T-helper 2 cell treated with Interferon-gamma antibody and Interleukin-4, amounts not matched to agents 5 μg/mL and 100 μg/mL, for 36 hours (primary cell): ENCODE results near the gene HS6ST1.
"Not testable (repeated sequence)": the region's sequence is repeated elsewhere in the genome, so short reads cannot be mapped to it uniquely, and the experiment has no call there.

Experiments used
- DNase-seq: peaks from one replicate; pipeline ENCODE4 v3.0.0; 2021; ENCODE audit warnings: low spot score
- H3K27ac Mint-ChIP-seq: one replicate; pipeline ENCODE4 v1.8.0; 2021; ENCODE audit warnings: mild to moderate bottlenecking, mixed read lengths
- H3K27me3 Mint-ChIP-seq: one replicate; pipeline ENCODE4 v1.8.0; 2021; ENCODE audit warnings: low read depth, mixed read lengths
- H3K36me3 Mint-ChIP-seq: one replicate; pipeline ENCODE4 v1.8.0; 2021; ENCODE audit warnings: low read depth, mixed read lengths
- H3K4me1 Mint-ChIP-seq: one replicate; pipeline ENCODE4 v1.8.0; 2021; ENCODE audit warnings: low read depth, mixed read lengths
- H3K4me3 Mint-ChIP-seq: one replicate; pipeline ENCODE4 v1.8.0; 2022; ENCODE audit warnings: mild to moderate bottlenecking, moderate library complexity, mixed read lengths
- H3K9me3 Mint-ChIP-seq: one replicate; pipeline ENCODE4 v1.8.0; 2021; ENCODE audit warnings: mixed read lengths

Gene HS6ST1

DNA sequence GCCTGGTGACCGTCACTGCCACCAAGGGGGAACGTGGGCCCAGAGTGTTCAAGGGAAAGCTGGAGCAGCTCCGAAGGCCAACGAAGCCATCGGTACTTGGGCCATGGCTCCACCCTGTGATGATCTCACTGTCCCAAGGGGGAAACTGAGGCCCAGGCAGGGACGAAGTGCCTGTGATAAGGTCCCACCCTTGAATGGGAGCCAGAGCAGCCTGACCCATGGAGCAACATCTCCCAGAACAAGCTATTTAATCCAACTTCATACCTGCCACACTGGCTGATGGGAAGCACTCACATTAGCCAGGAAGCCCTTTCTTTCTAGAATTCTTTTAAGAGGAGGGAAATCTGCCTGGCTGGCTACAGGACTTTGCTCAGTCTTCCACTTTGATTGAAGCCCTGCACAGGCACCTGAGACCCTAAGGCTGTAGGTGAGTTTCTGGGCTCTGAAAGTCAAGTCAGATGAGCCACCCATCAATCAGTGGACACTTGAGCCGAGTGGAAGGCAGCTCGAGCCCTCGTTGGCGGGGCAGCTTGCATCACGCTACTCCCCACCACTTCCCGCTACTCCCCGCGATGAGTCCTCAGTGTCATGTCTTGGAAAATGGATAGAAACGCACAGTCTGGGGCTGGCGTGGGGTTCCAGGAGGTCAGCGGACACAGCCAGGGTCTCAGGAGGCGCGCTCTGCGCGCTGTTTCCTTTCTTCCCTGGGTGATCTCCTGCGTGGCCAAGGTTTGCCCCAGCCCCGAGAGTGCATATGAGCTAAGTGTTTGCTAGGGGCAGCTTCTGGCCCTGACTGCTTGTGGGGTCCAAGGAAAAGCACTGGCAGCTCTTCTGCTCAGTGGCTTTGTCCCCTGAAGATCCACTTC lies 2.5 kb upstream of the HS6ST1 start:
- no peak for DNase-seq
- H3K36me3 Mint-ChIP-seq: peaks cover 4% of the 10 kb centered on the region
- peaks cover 13% of the 10 kb centered on the region for H3K4me1 Mint-ChIP-seq
- peak overlapping the region; percentile 50 for H3K27ac Mint-ChIP-seq
- H3K9me3 Mint-ChIP-seq: no peaks in the 10 kb centered on the region
- peaks cover 8% of the 10 kb centered on the region for H3K27me3 Mint-ChIP-seq
- peak overlapping the region; percentile 66 for H3K4me3 Mint-ChIP-seq

DNA sequence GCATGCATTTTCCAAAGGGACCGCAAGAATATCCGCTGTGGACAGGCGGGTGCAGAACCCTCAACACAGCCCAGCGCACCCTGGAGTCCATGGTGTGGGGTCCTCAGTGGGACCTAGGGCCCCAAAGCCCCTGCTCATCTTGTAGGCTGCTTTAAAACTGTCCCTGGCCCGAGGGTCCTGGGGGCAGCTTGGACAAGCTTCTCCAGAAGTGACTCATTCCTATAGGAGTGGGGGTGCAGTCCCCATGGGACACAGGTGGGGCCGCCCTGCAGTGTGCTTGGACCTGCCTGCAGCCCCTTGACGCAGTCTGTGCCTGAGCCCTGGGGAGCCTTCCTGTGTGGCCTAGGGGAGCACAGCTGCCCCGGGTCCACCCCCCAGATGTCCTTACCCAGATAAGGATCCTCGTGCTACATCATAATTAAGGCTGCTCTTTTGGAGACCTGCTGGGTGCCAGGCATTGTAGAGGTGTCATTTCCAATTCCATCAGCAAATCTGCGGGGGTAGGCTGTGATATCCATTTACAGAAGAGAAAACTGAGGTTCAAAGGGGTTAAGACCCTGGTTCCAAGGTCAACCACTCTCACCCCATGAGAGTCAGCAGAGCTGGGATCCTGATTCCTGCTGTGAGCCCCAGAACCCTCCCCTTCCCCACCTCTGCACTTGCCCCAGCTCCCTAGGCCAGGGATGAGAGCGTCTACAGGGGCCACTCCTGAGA lies 1.7 kb upstream of the HS6ST1 start:
- H3K4me3 Mint-ChIP-seq: no peak overlapping the region
- peaks cover 8% of the 10 kb centered on the region for H3K27me3 Mint-ChIP-seq
- peaks cover 4% of the 10 kb centered on the region for H3K36me3 Mint-ChIP-seq
- no peaks in the 10 kb centered on the region for H3K9me3 Mint-ChIP-seq
- no peak overlapping the region for H3K27ac Mint-ChIP-seq
- H3K4me1 Mint-ChIP-seq: peaks cover 14% of the 10 kb centered on the region
- DNase-seq: no peak

DNA sequence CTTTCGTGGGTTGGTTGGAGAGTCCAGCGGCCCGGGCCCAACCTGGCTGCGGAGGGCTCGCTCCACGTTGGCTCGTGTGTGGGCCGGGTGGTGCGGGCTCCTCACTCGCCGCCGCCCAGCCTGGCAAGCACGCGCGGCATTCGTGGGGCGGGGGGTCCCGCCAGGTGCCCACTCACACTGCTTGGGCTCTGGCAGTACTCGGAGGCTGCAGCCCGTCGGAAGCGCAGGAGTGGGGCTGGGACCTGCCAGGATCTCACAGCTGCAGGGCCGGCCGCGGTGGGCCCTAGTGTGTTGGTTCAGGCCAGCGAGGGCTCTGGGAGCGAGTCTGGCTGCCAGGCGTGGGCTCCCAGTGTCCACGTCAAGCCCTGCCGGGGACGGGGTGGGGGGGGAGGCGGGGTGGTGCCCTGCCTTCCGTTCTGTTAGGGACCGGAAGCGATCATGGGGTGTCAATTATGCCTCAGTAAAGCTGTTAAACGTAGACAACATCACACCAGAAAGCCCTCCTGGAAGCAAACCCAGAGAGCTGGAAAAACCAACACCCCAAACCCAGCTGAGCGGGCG lies 1.0 kb upstream of the HS6ST1 start:
- H3K27ac Mint-ChIP-seq: no peak overlapping the region
- H3K27me3 Mint-ChIP-seq: peaks cover 8% of the 10 kb centered on the region
- DNase-seq: no peak
- peaks cover 7% of the 10 kb centered on the region for H3K36me3 Mint-ChIP-seq
- H3K4me3 Mint-ChIP-seq: peak overlapping the region; percentile 36
- no peaks in the 10 kb centered on the region for H3K9me3 Mint-ChIP-seq
- H3K4me1 Mint-ChIP-seq: peaks cover 17% of the 10 kb centered on the region

DNA sequence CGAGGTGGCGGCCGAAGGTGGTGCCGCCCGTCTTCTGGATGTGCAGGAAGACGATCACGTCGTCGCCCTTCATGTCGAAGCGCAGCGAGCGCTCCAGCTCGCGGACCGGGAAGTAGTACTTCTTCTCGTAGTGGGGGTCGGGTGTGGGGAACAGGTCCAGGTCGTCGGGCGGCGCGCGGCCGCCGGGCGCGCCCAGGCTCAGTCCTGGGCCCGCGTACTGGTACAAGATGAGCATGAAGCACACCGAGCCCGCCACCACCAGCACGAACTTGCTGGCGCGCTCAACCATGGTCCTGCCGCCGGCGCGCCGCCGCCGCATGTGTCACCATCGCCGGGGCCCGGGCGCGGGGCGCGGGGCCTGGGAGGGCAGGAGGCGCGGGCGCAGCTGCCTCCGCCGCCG lies 423 bp downstream of the HS6ST1 start:
- peaks cover 22% of the 10 kb centered on the region for H3K4me1 Mint-ChIP-seq
- H3K4me3 Mint-ChIP-seq, H3K27ac Mint-ChIP-seq, H3K27me3 Mint-ChIP-seq, H3K36me3 Mint-ChIP-seq, H3K9me3 Mint-ChIP-seq: not testable (repeated sequence)
- peak; percentile 10 for DNase-seq

DNA sequence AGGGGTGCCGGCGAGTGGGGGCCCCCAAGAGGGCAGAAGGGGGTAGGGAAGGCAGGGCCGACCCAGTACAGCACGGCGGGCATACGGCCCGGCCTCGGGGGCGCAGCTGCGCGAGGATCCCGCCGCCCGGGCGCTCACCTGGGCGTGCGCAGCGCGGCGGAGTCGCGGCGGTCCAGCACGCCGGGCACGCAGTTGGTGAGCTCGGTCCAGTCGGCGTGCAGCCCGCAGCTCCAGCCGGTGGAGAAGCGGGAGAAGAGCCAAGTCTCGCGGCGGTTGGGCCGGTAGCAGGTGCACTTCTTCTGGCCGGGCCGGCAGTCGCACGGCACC lies 806 bp downstream of the HS6ST1 start:
- H3K36me3 Mint-ChIP-seq, H3K27me3 Mint-ChIP-seq, H3K9me3 Mint-ChIP-seq, H3K27ac Mint-ChIP-seq: not testable (repeated sequence)
- Mint-ChIP-seq H3K4me3 (peak overlapping the region; percentile 85), H3K4me1 (peaks cover 22% of the 10 kb centered on the region)
- DNase-seq: peak; percentile 7

DNA sequence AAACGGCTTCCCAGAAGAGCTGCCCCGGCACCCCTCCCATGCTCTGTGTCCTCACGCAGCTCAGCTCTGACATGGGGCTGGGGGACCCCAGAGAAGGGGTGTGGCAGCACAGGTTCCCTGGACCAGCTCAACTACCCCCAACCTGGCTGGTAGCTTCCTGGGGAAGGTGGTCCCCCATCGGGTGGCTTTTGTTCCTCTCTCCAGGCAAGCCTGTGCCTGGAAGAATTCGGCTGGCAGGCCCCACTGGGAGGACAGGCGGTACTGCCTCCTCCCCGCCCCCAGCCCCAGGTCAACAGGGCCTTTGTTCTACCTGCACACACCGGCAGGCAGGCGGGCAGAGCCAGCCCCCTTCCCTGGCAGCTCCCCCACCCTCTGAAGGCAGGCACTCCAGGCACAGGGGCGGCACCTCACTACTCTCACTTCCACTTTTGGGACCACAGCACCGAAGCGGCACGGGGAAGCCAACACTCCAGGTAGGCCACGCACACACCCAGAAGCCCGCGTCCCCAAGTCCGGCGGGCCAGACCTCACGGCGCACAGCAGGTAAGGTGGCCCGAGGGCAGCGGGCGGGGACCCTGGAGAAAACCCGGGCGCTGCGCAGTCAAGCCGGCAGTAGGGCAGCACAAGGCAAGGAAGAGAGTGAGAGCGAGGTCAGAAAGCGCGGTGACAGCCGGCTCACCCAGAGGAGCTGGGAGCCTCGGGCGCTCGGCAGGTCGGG lies 1.3 kb downstream of the HS6ST1 start:
- Mint-ChIP-seq H3K4me3 (peak overlapping the region; percentile 85), H3K36me3 (peaks cover 10% of the 10 kb centered on the region), H3K4me1 (peaks cover 22% of the 10 kb centered on the region), H3K27ac (no peak overlapping the region), H3K9me3 (no peaks in the 10 kb centered on the region), H3K27me3 (peaks cover 8% of the 10 kb centered on the region)
- DNase-seq: peak; percentile 8

DNA sequence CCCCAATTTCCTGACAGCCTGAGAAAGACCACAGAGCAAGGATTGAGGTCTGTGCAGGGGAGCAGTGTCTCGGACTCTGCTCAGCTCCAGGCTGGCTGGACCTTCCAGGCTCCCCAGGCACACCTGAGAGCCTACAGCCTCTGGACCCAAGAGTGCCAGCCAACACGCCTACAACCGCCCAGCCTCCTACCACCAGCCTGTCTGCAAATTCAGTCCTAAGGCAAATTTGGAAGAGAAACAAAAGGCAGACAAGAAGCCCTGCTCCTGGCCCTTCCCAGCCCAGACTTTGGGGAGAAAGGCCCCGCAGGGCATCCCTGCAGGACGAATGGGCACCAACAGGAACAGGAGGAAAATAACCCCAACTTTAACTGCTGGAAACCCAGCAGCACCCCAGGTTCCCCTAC lies 1.9 kb downstream of the HS6ST1 start:
- peaks cover 22% of the 10 kb centered on the region for H3K4me1 Mint-ChIP-seq

DNA sequence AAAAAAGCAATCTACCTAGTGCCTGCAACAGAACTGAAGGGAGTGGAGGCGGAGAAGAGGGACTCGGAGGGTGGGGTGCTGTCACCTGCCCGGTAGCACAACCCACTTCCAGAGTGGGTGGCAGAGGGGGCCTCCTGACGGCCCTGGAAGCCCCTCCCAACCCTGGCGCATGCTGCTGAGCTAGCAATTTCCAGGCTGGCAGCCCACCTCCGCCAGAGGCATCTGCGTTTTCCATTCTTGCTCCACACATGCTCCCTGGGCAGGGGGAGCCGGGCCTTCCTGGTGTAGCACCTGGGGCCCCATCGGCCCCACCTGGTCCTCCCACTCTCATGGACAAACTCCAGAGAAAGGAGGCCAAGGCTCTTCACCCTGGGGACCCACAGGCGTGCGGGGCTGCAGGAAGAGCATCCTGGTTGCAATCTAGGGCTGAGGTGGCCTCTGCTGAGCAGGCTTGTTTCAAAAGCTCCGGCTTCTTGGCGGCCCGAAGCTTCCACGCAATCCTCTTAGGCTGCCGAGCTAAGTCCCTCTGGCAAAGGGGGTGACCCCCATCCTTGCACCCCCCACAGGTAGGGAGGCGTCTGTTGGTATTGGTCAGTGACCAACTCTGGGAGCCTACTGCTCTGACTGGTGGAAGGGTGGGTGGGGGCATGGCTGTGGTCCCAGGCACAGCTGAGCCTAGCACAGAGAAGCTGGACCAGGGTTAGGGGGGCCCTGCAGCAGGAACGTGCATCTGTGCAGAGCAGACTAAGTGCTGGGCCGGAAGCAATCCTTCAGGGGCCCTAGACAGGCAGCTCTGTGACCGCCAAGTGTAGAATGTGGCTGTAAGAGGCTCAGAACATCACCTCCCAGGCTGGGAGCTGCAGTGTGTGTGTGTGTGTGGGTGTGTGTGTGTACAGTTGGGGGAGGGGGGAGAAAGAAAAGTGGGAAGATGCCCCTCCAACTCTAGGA lies 2.6 kb downstream of the HS6ST1 start:
- no peak overlapping the region for H3K27ac Mint-ChIP-seq

More for the DNA sequence above, 1.9 kb downstream of the HS6ST1 start:
- H3K4me3 Mint-ChIP-seq: peak overlapping the region; percentile 85
- peaks cover 8% of the 10 kb centered on the region for H3K27me3 Mint-ChIP-seq
- H3K27ac Mint-ChIP-seq: no peak overlapping the region
- peaks cover 10% of the 10 kb centered on the region for H3K36me3 Mint-ChIP-seq
- no peaks in the 10 kb centered on the region for H3K9me3 Mint-ChIP-seq
- DNase-seq: peak; percentile 3

DNA sequence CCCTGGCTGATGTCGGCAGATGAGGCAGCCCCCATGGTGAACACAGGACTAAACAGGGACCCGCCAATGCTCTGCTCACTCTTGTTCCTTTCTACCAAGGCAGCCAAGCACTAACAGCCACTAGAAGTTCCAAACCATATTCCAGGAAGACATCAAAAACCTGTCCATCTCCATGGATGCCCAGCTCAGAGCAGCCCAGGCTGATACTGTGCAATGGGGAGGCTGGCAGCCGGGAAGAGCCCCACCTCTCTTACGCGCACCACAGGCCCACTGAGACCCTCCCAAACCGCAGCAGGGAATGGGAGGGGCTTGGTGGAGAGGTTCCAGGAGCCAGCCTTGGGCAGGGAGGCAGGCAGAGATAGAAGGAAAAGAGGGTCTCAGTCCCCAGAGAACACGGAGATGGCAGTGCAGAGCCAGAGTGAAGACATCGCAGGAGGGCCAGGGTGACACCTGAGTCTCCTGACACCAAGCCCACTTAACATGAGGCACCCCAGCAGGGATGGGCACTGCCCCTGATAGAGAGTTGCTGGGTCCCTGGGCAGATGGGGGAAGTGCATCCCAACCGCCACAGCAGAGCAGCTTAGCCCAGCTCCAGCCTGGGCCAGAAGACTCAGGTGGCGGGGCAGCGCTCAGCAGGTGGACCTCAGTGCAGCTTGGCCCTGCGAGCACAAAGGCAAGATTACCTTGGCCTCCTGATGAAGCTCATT lies 3.4 kb downstream of the HS6ST1 start:
- H3K27me3 Mint-ChIP-seq: peaks cover 4% of the 10 kb centered on the region
- DNase-seq: no peak
- peaks cover 10% of the 10 kb centered on the region for H3K36me3 Mint-ChIP-seq
- H3K4me3 Mint-ChIP-seq: peak overlapping the region; percentile 45
- no peaks in the 10 kb centered on the region for H3K9me3 Mint-ChIP-seq
- no peak overlapping the region for H3K27ac Mint-ChIP-seq
- peaks cover 16% of the 10 kb centered on the region for H3K4me1 Mint-ChIP-seq

More for the DNA sequence above, 2.6 kb downstream of the HS6ST1 start:
- Mint-ChIP-seq H3K4me3 (peak overlapping the region; percentile 85), H3K4me1 (peaks cover 17% of the 10 kb centered on the region), H3K36me3 (peaks cover 10% of the 10 kb centered on the region), H3K9me3 (no peaks in the 10 kb centered on the region), H3K27me3 (peaks cover 8% of the 10 kb centered on the region)
- peak; percentile 3 for DNase-seq

DNA sequence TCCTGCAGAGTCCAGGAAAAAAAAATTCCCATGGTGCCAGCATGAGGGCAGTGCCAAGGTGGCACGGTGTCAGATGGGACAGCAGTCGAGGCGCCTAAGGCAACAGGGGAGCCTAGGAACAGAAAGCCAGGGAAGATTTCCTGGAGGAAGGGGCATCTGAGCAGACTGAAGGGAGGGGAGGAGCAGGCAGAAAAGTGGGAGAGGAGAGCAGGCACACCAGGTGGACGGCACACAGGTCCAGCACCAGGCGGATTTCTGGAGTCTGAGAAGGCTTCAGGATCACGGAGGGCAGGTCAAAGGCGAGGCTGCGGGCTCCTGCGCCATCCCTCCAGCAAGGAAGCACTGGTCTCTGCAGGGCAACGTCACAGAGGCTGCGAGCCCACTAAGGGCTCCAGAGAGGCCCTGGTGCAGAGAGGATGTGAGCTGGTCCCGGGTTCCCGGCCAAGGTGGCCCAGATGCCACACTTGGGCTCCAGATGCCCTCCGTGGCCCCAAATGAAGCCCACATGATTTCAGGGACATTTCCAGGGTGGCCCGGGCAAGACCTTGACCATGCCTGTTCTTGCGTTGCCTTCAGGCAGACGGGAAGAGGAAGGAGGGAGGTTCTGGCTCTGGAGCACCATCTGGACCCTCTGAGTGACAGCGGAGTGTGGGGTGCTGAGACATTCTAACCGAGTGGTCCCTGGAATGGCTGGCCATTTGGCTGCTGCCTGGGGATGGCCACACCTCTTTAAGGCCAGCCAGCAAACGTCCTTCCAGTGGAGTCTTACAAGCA lies 4.1 kb downstream of the HS6ST1 start:
- Mint-ChIP-seq H3K4me3 (peak overlapping the region; percentile 45), H3K36me3 (peaks cover 10% of the 10 kb centered on the region), H3K4me1 (peaks cover 16% of the 10 kb centered on the region), H3K27me3 (peaks cover 4% of the 10 kb centered on the region), H3K27ac (no peak overlapping the region), H3K9me3 (no peaks in the 10 kb centered on the region)
- DNase-seq: peak; percentile 2

DNA sequence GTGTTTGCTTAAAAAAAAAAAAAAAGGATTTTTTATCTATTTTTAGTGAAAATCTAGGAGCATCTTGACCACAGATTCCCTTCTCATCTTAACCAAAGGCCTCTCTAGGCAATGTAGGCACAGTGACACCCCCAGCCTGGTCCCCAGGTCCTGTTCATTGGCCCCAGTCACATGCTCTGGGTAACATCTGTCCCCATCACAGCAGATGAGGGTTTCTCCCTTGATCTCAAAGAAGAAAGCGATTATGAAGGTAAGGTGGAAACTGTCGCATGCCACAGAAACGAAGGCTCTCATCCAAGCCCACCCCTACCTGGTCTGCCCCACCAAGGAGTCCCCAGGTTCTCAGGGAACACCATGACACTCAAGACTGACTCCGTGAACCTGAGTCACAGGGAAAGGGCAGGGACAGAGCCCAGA lies 4.7 kb downstream of the HS6ST1 start:
- peak; percentile 2 for DNase-seq
- Mint-ChIP-seq H3K9me3 (no peaks in the 10 kb centered on the region), H3K4me1 (peaks cover 16% of the 10 kb centered on the region), H3K36me3 (peaks cover 10% of the 10 kb centered on the region), H3K4me3 (no peak overlapping the region), H3K27me3 (peaks cover 4% of the 10 kb centered on the region), H3K27ac (no peak overlapping the region)
